Vagina (tissue), 2 donors: ENCODE measurements around the gene DNMT3L. TPM values are rescaled to one million over a fixed set of nuclear protein-coding genes. Genes with fewer than 3 reads are reported as not detected.

Source experiments
- DNase-seq, 2 donors: peaks; one replicate each; pipeline ENCODE4 v3.0.0-alpha.2; 2017; ENCODE audit errors: extremely low spot score in 2 of 2
- H3K27ac ChIP-seq: fragments of 200-600 bp; sonication (generic); one replicate; pipeline ENCODE4 v1.5.1; 2019
- H3K27me3 ChIP-seq: fragments of 200-600 bp; sonication (generic); one replicate; pipeline ENCODE4 v1.5.1; 2019
- H3K36me3 ChIP-seq, 2 donors: fragments of 200-600 bp; sonication (generic); one replicate each; pipeline ENCODE4 v1.5.1; 2017 to 2019
- H3K4me1 ChIP-seq: fragments of 200-600 bp; sonication (generic); one replicate; pipeline ENCODE4 v1.5.1; 2019
- H3K4me3 ChIP-seq, 2 donors: fragments of 200-600 bp; sonication (generic); 1 replicate in 1 of 2; 2 replicates in 1 of 2; pipeline ENCODE4 v1.5.1; 2016 to 2019
- H3K9me3 ChIP-seq: fragments of 200-600 bp; sonication (generic); one replicate; pipeline ENCODE4 v1.5.1; 2019
- CTCF ChIP-seq, 3 experiments: fragments of 450-650 bp in 2 of 3; fragments of 200-600 bp in 1 of 3; sonication (generic) in 1 of 3; IDR thresholded peaks; one replicate each; pipeline ENCODE4 v1.5.1; 2017 to 2019; ENCODE audit warnings: antibody characterized with exemption in 3 of 3, mild to moderate bottlenecking in 2 of 3, moderate library complexity in 2 of 3
- POLR2A ChIP-seq, 2 donors: fragments of 450-650 bp; IDR thresholded peaks; one replicate each; pipeline ENCODE4 v1.6.1; 2017; ENCODE audit warnings: antibody characterized with exemption in 2 of 2, mild to moderate bottlenecking in 2 of 2, moderate library complexity in 2 of 2
- POLR2AphosphoS5 ChIP-seq, 2 donors: sonication (generic); formaldehyde crosslinking; IDR thresholded peaks; one replicate each; pipeline ENCODE4 v1.9.0; 2017; ENCODE audit warnings: antibody characterized with exemption in 2 of 2, mild to moderate bottlenecking in 2 of 2, low read depth in 1 of 2; ENCODE audit not compliant: insufficient read depth in 1 of 2
- intact Hi-C: fragments of 100-400 bp; cut with DNase I; formaldehyde crosslinking; loops from one replicate; pipeline ENCODE4 v1.15.1; 2023
- total RNA-seq: library from RNA; depleted of rRNA; stranded (reverse); fragments of >200 nt; gene quantifications from one replicate; pipeline ENCODE4 v1.2.3, GENCODE V29; 2016

The DNMT3L gene
- total RNA-seq: not detected

GRCh38 chr21:44261675-44262295 lies at the start of gene DNMT3L:
DNMT3L (minus strand) TSS chr21:44261897; CDS start chr21:44261259, 638 bp downstream.
- DNase-seq: no peak
- H3K9me3 ChIP-seq: no peaks in the 10 kb centered on the region
- H3K36me3 ChIP-seq: no peaks in the 10 kb centered on the region
- intact Hi-C loops: no loop called here
- no peaks in the 10 kb centered on the region for H3K27me3 ChIP-seq
- no peak within 1 kb of the TSS for H3K27ac ChIP-seq
- no peak within 1 kb of the TSS for H3K4me3 ChIP-seq
- no peaks in the 10 kb centered on the region for H3K4me1 ChIP-seq
- no peak for TF ChIP-seq POLR2A (IDR thresholded peaks at IDR 0.05)
- TF ChIP-seq CTCF (IDR thresholded peaks at IDR 0.05): no peak
- no peak for TF ChIP-seq POLR2AphosphoS5 (IDR thresholded peaks at IDR 0.05; ENCODE audit: insufficient read depth in 1 of 2, low read depth in 1 of 2)

GRCh38 chr21:44310628-44311507 lies 49.2 kb upstream of the DNMT3L start:
- Histone ChIP-seq H3K27ac (no peak overlapping the region), H3K4me1 (peaks cover 6% of the 10 kb centered on the region), H3K27me3 (no peaks in the 10 kb centered on the region), H3K4me3 (no peak overlapping the region), H3K9me3 (no peaks in the 10 kb centered on the region), H3K36me3 (peaks cover 0 to 44% of the 10 kb centered on the region in 2 donors)
- no peak for DNase-seq
- intact Hi-C loops: loop anchor here (10.0 kb wide), 1 partner anchor 506 kb away; no protein-coding TSS in a partner anchor
- TF ChIP-seq CTCF (IDR thresholded peaks at IDR 0.05) (no peak), POLR2AphosphoS5 (IDR thresholded peaks at IDR 0.05; ENCODE audit: insufficient read depth in 1 of 2, low read depth in 1 of 2) (no peak), POLR2A (IDR thresholded peaks at IDR 0.05) (no peak)

- no peaks in the 10 kb centered on the region for H3K9me3 ChIP-seq
Measured at GRCh38 chr21:44306936-44307704, 45.4 kb upstream of the DNMT3L start.

GRCh38 chr21:44305691-44306090 lies 44.0 kb upstream of the DNMT3L start:
- Histone ChIP-seq H3K9me3 (no peaks in the 10 kb centered on the region), H3K4me1 (peaks cover 53% of the 10 kb centered on the region), H3K4me3 (no peak overlapping the region), H3K27me3 (no peaks in the 10 kb centered on the region), H3K36me3 (peaks cover 0 to 12% of the 10 kb centered on the region in 2 donors), H3K27ac (no peak overlapping the region)
- intact Hi-C loops: no loop called here
- no peak for DNase-seq
- TF ChIP-seq POLR2A (IDR thresholded peaks at IDR 0.05): no peak
- no peak for TF ChIP-seq CTCF (IDR thresholded peaks at IDR 0.05)
- no peak for TF ChIP-seq POLR2AphosphoS5 (IDR thresholded peaks at IDR 0.05; ENCODE audit: insufficient read depth in 1 of 2, low read depth in 1 of 2)

More at GRCh38 chr21:44306936-44307704, 45.4 kb upstream of the DNMT3L start:
- DNase-seq: no peak
- Histone ChIP-seq H3K4me3 (no peak overlapping the region), H3K36me3 (peaks cover 0 to 26% of the 10 kb centered on the region in 2 donors), H3K27me3 (no peaks in the 10 kb centered on the region), H3K4me1 (peaks cover 39% of the 10 kb centered on the region), H3K27ac (no peak overlapping the region)
- intact Hi-C loops: no loop called here
- TF ChIP-seq CTCF (IDR thresholded peaks at IDR 0.05): no peak
- TF ChIP-seq POLR2A (IDR thresholded peaks at IDR 0.05): no peak
- no peak for TF ChIP-seq POLR2AphosphoS5 (IDR thresholded peaks at IDR 0.05; ENCODE audit: insufficient read depth in 1 of 2, low read depth in 1 of 2)
